NCI-H146 (cell line): Measurements from ENCODE around the gene EPS8L3.
"Not testable (repeated sequence)": the region's sequence is repeated elsewhere in the genome, so short reads cannot be mapped to it uniquely, and the experiment has no call there.

Experiments used
- DNase-seq: peaks from one replicate; lab custom pipeline; 2025; lab: John Stamatoyannopoulos, UW

The EPS8L3 gene

GRCh38 chr1:109764561-109765482 lies 1.1 kb upstream of the EPS8L3 start:
- no peak for DNase-seq

- no peak for DNase-seq
These were observed 690 bp downstream of the EPS8L3 start for GRCh38 chr1:109762821-109763645.

- no peak for DNase-seq
These were observed 1.6 kb downstream of the EPS8L3 start for GRCh38 chr1:109762039-109762585.

GRCh38 chr1:109761227-109762038 lies 2.3 kb downstream of the EPS8L3 start:
- DNase-seq: no peak

GRCh38 chr1:109760581-109761226 lies 3.0 kb downstream of the EPS8L3 start:
- DNase-seq: no peak

GRCh38 chr1:109759513-109760334 lies 4.0 kb downstream of the EPS8L3 start:
- no peak for DNase-seq

- DNase-seq: no peak
These were observed 5.6 kb downstream of the EPS8L3 start for GRCh38 chr1:109757936-109758786.

GRCh38 chr1:109756848-109757521 lies 6.7 kb downstream of the EPS8L3 start:
- DNase-seq: no peak

- DNase-seq: not testable (repeated sequence)
These were observed 7.4 kb downstream of the EPS8L3 start for GRCh38 chr1:109756325-109756724.

GRCh38 chr1:109754738-109755137 lies 9.0 kb downstream of the EPS8L3 start:
- no peak for DNase-seq

- no peak for DNase-seq
These were observed 12.0 kb downstream of the EPS8L3 start for GRCh38 chr1:109751531-109752260.

- no peak for DNase-seq
These were observed 12.8 kb downstream of the EPS8L3 start for GRCh38 chr1:109750920-109751319.

- no peak for DNase-seq
These were observed 13.4 kb downstream of the EPS8L3 start for GRCh38 chr1:109750241-109750882.

GRCh38 chr1:109749221-109749620 lies 14.5 kb downstream of the EPS8L3 start:
- no peak for DNase-seq

GRCh38 chr1:109748311-109748710 lies 15.4 kb downstream of the EPS8L3 start:
- not testable (repeated sequence) for DNase-seq

GRCh38 chr1:109740615-109741373 lies 22.9 kb downstream of the EPS8L3 start, which contains the start of gene GSTM3:
Gene GSTM3, minus strand, starts transcription at chr1:109741038. Its CDS starts 751 bp downstream, at chr1:109740287.
- no peak for DNase-seq
